ENCODE measurements around the gene ZNF226.
"Not testable (repeated sequence)": the region's sequence is repeated elsewhere in the genome, so short reads cannot be mapped to it uniquely, and the experiment has no call there.

Gene ZNF226

GRCh38 chr19:44212866-44213346, 48.0 kb downstream of the ZNF226 start:
- DNase-seq = no peak

- DNase-seq = not testable (repeated sequence)
Measured at GRCh38 chr19:44219926-44220325, 55.0 kb downstream of the ZNF226 start.

- not testable (repeated sequence) for DNase-seq
Measured at GRCh38 chr19:44220761-44221160, 55.9 kb downstream of the ZNF226 start.

- DNase-seq = not testable (repeated sequence)
Measured at GRCh38 chr19:44221291-44221690, 56.4 kb downstream of the ZNF226 start.
